GM18498 (cell line): ENCODE measurements around the gene ZNF710.

Experiments used
- ATAC-seq: cut with Tn5 transposase; IDR thresholded peaks from one replicate; pipeline ENCODE4 v1.9.1; 2021; ENCODE audit warnings: mild to moderate bottlenecking, moderate library complexity; ENCODE audit not compliant: unreplicated experiment

ZNF710 gene

DNA sequence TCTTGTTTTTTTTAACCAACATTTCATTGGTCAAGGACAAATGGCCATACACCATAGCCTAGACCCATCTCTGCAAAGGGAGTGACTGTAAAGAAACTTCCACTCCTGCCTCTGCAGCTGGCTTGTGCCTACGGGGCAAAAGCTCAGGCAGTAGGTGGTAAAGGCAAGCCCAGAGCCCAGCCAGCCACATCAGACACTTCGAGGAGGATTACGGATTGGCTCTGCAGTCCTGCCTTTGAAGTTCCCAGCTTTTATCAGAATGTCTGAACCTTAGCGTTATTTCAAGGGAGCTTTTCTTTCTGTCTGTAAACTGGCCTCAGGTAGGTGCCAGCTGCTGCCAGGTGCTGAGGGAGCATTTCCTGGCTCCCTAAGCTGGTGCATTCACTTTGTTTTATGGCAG lies 15.6 kb downstream of the ZNF710 start:
- ATAC-seq = no peak

DNA sequence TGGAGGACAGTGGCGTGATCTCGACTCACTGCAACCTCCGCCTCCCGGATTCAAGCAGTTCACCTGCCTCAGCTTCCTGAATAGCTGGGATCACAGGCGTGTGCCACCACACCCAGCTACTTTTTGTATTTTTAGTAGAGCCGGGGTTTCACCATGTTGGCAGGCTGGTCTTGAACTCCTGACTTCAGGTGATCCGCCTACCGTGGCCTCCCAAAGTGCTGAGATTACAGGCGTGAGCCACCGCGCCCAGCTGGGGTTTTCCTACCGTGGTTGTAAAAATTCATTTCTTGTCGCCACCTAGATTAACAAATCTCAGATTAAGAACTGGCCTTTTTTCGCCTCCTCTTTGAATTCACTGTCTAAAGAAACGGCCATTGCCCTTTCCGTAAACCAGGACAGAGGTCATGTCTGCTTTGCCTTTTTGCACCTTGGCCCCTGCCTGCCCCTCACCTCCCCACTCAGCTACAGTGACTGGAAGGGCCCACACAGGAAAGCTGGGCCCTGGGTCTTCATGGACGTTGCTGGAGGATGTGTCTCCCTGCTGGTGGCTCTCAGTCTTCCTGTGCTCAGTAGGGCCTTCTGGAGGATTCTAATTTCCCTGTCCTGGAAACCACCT lies 17.2 kb downstream of the ZNF710 start:
- ATAC-seq = no peak

DNA sequence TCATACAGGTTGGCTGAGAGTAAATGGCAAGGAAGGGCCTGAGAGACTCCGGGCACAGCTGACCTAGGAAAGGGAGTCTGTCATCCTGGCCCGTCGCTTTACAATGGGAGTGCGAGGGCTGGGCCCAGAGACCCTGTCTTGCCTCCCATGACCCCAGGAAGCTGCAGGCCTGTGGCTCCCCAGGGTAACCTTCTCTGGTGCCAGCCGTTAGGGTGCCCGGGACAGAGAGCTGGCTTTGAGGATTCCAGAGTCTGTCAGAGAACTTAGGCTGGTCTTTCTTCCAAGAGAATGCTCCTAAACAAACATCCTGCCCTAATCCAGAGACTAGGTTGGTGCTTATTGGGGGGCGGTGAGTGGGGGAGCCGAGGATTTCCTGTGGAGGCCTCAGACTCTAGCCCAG lies 18.5 kb downstream of the ZNF710 start:
- no peak for ATAC-seq

- ATAC-seq = no peak
These were observed 19.1 kb downstream of the ZNF710 start for GRCh38 chr15:90020021-90020735.

- no peak for ATAC-seq
These were observed 19.9 kb downstream of the ZNF710 start for GRCh38 chr15:90020936-90021507.

- ATAC-seq = no peak
These were observed 21.2 kb downstream of the ZNF710 start for GRCh38 chr15:90022345-90022744.

GRCh38 chr15:90022905-90023700 lies 22.0 kb downstream of the ZNF710 start:
- ATAC-seq = no peak

DNA sequence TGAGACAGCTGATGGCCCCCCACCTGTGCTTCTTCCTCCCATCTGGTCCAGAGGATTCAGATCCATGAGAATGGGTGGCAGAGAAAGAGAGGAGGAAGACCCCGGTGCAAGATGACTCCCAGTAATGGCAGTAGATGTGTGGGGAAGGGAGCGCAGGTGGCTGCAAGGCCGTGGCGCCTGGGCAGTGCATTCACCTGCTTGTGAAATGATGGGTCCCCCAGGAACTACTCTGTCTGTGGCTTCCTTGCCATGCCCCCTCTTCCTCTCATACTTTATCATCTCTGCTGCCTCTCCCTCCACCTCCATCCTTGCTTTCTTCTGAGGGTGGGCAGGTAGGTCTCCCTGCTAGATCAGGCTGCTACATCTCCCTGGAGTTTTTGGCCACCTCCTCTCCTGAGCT lies 23.3 kb downstream of the ZNF710 start:
- no peak for ATAC-seq

DNA sequence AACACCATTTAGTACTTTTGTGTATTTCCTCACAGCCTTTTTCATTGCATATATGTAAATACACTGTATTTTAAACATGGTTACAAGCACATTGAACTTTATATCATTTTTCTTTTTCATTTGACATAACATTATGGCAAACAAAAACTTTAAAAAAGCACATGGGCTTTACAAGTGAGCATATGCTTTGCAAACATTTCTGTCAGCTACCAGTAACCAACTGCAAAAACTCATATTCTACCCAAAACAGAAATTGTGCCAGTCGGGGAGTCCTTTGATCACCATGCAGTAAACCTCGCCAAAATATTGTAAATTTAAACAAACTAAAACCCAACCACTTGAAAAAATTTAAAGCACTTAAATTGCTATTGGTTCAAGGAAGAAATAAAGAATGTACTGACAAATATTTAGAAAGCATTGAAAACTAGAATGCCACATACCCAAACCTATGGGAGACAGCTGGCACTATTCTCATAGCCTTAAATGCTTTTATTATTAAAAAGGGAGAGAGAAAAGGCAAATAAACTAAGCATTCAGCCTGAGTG lies 24.4 kb downstream of the ZNF710 start:
- no peak for ATAC-seq

DNA sequence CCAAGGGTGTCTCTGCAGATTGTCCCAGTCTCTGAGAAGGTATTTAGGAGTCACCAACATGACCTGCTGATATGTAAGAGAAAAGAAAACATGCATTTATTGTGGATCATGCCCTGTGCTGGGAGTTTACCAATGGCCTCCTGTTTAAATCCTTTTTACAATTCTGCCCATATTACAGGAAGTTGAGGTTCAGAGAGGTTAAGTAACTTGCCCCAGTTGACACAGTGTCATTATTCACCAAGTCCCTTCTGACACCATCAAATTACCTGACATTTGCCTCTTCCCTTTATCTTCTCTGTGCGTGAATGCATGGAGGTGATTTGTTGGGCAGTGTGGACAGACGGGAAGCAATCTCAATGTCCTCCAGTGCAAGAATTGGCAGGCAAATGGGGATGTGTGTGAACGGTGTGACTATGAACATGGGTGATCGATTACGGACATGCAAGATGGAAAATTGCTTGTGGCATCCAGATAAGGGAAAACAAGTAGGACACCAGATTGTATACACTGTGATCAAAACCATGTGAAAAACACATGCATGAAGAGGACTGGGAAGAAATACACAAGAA lies 27.3 kb downstream of the ZNF710 start:
- ATAC-seq = no peak

DNA sequence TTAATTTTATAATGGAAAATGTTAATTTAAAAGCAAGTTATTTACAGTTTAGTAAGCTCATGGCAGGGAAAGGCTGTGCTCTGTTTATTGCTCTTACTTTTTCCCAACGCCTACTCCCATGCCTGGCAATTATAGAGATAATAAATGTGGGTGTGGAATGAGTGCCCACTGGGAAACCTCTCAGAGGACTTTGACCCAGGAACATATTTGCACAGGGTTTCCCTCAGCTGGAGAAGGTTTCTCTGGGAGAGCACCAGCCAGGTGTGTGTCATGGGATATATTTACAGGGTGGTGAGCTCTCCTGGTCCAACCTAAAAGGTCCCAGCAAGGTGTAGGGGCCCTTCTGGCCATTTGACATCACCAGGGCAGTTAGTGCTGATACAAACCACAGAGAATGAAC lies 27.9 kb downstream of the ZNF710 start:
- no peak for ATAC-seq

DNA sequence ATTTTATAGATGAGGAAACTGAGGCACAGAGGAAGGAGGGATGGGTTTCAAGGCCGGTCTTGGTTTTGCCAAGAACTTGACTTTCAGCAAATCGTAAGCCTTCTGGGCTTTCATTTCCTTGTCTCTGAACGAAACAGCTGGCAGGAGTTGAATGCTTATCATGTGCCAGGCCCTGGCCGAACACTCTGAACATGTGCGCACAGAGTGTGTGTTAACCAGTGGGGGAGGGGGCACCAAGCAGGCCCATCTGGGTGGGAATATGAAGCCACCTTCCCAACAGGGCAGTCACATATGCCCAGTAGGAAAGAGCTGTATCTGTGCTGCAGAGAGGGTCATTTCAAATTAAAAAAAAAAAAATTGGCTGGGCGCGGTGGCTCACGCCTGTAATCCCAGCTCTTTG lies 29.3 kb downstream of the ZNF710 start:
- ATAC-seq = no peak

GRCh38 chr15:90031231-90031791 lies 30.2 kb downstream of the ZNF710 start:
- ATAC-seq = peak; percentile 90

- no peak for ATAC-seq
These were observed 31.9 kb downstream of the ZNF710 start for GRCh38 chr15:90033006-90033405.

DNA sequence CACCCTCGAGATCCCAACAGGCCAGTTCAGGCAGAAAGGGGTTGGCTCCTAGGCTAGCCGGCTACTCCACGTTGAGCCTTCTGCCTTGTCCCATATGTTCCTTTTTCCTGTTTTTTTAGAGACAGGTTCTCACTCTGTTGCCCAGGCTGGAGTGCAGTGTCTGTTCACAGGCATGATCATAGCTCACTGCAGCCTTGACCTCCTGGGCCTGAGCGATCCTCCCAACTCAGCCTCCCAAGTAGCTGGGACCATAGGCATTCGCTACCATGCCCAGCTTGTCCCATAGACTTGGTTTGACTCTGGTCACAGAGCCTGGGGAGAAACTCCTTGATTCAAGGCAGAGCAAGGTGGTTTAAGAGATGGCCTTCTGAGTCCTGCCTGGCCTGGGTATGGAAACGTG lies 32.3 kb downstream of the ZNF710 start:
- ATAC-seq = no peak

- ATAC-seq = no peak
These were observed 34.1 kb downstream of the ZNF710 start for GRCh38 chr15:90035095-90035839.

GRCh38 chr15:90035840-90036230 lies 34.7 kb downstream of the ZNF710 start:
- no peak for ATAC-seq

DNA sequence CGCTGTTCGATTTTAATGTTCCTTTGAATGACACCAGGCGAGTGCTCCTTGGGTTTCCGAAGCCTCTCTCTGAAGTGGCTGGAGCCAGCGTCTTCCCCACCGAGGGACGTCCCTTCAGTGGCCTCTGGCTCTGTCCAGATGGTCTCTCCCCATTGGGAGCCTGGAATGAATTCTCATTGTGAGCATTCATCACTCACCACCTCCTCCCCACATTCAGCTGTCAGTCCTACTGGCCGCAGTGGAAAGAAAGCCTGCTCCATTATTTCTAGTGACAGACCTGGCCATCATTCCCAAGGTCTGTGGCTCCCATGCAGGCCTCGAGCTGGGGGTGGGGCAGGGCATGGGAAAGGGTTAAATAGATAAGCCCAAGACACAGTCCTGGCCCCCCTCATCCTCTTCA lies 35.2 kb downstream of the ZNF710 start:
- ATAC-seq = no peak

DNA sequence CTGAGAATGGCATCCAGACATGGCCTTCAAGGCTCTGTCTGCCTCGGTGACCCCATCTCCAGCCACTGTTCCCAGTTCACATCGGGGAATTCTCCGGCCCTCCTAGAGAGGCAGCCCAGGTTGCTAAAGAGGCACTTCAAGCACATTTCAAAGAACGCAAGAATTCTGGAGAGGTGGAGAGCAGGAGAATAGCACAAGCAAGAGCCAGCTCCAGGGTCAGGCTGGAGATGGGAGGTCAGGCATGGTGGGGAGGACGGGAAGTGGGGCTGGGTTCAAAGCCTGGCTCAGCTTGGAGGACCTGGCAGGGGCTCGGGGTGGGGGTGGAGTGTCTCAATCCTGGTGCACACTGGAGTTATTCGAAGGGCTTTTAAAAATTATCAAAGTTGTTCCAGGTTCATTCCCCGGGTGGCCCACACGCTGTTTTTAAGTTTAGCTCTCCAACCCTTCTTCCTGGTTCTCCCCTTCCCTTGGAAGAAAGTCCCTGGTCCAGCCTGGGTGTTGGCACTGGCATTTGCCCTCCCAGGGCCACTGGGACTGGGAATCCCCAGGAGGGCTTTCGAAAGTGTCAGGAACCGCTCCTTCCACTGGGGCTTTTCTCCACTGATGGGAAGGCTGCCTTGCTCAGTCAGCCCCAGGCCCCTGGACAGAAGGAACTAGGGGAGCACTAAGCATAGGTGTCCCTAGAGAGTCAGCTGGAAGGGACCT lies 35.8 kb downstream of the ZNF710 start:
- no peak for ATAC-seq

- ATAC-seq = no peak
These were observed 36.4 kb downstream of the ZNF710 start for GRCh38 chr15:90037511-90037860.
